Stimulated activated CD4-positive, alpha-beta T cell treated with anti-CD3 and anti-CD28 coated beads, Interleukin-1b, Interleukin-23, amount 100 ng/mL, for 24 hours (primary cell): ENCODE data around the gene DHX29.

Experiments used
- DNase-seq, 4 experiments: peaks; one replicate each; pipeline ENCODE4 v3.0.0-alpha.2; 2020; ENCODE audit warnings: low read depth in 4 of 4, low spot score in 1 of 4

DHX29 gene

GRCh38 chr5:55232271-55232984 is 75.1 kb downstream of the DHX29 start:
- no peak for DNase-seq

DNA sequence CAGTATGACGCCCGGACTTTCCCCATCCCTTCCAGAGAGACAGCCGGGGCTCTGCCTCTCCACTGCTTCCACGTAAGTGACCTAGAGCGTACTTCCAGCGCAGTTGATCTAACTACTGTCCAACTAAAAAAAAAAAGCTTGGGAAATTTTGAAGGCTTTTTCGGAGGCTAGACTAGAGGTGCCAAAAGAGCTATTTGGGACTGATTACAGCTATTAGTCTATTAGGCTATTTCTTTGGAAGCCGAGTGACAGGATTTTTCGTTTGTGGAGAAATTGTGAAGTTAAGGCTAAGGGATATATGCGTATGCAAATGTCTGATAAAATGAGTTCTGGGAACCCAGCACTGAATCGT is 75.6 kb downstream of the DHX29 start:
- DNase-seq: no peak

GRCh38 chr5:55231029-55231918 is 76.2 kb downstream of the DHX29 start:
- no peak for DNase-seq

DNA sequence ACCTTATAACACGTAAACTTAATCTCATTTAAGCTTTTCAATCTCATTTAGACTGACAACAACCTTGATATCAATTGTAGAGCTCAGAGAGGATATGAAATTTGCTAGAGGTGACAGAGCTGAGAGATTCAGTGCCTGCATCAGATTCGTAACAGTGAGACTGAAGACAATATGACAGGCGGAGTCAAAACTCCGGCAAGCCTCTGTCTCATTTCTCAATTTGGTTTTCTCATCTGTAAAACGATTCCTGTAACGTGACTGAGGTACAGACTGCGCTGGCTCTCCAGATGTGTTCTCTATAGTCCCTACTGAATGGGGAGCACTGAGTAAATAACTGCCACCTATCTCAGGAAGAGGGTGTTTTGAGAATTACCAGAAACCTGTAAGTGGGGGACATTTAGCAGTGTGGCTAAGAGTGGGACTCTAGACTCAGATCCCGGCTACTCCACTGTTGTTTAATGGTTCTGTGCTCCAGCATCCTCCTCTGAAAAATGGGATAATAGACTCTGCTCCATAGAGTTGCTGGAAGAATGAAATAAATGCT is 77.3 kb downstream of the DHX29 start:
- DNase-seq: no peak

DNA sequence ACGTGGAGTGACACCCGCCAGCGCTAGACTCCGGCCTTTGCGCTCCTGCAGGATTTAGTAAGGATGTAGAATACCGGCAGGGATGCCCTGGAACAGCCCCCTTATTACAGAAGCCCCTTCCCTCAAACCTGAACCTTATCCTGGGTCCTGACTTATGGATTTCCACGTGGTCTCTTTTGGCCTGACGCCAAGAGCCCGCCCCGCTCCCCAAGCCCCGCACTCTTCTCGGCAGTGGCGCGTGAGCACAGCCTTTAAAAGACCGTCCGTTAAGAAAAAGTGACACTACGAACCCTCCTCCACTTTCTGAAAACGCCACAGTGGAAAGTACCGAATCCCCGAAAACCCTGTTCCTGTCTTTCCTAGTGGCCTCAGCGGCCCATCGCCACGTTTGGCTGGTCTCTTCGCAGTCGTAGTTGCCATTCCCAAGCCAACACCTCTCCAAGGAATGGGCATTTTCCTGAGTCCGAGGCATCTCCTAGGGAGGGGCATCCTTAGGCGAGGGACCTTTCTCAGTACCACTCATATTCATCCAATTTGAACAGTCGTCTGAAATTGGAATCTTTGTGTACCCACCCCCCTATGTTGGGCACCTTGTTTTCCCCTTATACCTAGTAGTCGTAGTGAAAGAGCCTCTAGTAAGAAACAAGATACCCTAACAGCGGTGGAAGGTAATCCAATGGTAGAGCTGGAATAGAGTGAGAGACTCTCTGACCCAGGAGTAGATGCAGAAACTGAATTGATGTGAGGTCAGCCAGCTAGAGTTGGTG is 79.6 kb downstream of the DHX29 start:
- DNase-seq: no peak

DNA sequence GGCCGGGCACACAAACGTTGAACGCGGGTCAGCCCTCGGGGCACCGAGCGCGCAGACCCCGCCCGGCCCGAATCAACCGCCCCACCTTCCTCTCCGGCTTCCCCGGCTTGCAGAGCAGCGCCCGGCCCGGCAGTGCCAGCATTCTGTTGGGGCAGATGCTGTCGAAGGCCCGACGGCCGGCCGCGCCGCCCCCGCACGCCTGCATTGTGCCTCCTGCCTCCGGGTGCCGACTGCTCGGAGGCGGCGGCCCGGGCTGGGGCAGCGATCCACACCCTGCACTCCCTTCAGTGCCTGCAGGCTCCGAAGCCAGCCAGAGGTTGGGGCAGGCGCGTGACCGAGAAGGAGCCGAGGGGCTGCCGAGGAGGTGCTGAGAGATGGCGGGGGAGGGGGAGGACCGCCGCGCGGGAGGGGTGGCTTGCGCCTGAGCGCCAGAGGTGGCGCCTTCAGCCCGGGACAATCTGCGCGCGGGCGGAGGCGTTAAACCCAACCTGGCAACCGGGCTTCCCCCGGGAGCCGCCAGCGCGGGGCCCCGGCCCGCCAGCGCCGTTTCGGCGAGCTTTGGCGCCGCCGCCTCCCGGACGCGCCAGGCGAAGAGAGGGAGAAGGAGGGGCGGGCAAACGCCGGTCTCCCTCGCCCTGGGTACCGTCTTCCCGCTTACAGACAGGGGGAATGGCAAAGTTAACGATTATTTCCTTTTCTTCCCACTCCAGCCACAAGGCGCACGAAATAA is 80.4 kb downstream of the DHX29 start, which contains the start of gene MCIDAS:
TSS of gene MCIDAS (minus strand) at position 382 of the 730 bp plus-strand sequence. CDS start at position 205, 177 bp downstream.
- DNase-seq: peak in 2 of 4 experiments; percentile 56 to 64

DNA sequence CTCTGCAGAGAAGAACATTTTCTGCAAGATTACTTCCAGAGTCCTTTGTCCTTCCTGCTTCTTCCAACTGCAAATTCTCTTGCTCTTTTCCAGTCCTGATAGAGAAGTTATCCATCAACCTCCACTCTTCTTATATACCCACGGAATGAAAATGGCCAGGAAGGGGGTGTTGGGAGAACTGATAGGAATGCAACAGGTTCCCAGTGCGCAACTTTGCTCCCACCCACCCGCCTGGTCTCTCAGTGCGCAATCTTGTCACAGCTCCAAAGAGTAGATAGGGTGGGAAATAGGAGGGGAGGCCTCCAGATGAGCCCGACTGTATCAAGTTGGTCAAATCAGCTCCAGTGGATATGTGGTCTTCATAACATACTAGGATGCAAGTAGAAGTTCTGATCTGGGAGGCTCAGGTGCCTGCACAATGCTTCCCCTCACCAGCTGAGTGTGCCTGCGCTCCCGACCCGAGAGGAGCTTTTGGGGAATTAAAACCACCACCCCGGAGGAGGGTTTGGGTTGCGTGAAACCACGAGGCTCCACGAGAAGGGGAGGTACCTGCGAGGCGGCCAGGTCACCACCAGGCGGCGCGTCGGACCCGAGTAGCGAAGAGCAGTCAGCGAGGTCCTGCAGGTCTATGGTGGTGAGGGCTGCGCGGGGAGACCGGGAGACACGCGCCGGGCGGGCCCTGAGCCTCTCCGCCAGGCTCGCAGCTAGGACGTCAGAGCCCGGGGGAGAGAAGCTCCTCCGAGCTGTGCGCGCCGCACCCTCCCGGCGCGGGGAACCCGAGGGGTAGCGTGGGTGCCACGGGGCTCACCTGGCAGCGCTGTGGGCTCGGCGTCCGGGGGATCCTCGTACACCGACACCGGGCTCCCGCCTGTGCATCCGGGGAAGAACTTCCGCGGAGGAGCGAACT is 81.2 kb downstream of the DHX29 start:
- peak in 1 of 4 experiments; percentile 68 for DNase-seq

DNA sequence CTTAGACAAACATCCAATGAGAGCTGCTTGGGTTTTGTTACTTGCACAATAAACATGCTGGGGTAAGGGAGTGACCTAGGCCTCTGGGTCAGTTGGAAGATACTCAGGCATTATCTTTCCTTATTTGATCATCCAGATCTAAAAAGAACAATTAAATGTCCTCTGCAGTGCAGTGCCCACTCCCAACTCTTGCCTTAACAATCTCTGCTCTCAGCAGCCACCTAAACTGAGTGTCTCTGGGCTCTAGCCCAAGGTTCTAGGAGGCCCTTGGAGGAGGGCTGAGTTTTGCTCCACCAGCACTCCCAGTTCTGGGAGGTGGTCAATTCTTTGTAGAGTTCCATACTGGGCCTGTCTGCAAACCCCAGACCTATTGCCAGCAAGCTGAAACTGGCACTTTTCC is 82.1 kb downstream of the DHX29 start:
- no peak for DNase-seq

GRCh38 chr5:55223812-55224240 is 83.7 kb downstream of the DHX29 start:
- no peak for DNase-seq

DNA sequence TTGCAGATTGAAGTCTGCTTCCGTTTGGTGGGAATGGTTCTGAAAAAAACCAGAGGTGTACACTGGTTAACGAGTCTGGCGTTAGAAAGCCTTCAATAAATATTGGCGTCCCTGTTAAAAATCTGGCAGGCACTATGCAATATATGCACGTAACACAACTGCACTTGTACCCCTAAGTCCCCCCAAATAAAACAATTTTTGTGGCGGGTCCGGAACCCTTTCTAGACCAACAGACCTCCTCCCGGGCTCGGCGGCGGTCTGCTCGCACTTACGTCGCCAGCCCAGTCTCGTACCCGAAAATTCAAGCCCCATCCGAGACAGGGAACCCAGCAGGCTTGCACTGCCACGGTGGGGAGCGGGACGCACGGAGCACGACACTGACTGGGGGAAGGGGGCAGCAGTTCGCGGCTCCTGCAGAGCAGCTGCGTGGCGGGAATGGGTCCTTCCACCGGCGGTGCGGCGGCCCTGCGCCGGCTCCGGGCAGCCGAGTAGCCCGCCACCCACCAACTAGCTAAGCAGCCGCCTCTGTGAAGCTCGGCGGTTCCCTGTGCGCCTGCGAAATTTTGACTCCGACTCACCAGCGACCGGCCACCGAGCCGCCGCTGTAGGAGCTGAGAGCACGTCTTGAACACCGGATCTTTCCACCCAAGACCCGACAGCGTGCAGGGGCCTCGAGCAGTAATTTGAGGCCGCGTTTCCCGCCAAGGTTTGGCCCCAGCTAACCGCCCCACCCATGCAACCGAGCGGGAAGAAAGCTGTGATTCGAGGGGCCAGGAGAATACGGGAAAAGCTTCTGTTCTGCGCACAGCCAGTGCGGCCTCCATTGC is 84.3 kb downstream of the DHX29 start:
- DNase-seq: no peak

GRCh38 chr5:55222092-55222984 is 85.2 kb downstream of the DHX29 start:
- DNase-seq: no peak

- no peak for DNase-seq
These were observed 86.9 kb downstream of the DHX29 start for GRCh38 chr5:55220433-55221185.

- no peak for DNase-seq
These were observed 87.7 kb downstream of the DHX29 start for GRCh38 chr5:55219770-55220169.

GRCh38 chr5:55218967-55219366 is 88.5 kb downstream of the DHX29 start:
- DNase-seq: no peak

DNA sequence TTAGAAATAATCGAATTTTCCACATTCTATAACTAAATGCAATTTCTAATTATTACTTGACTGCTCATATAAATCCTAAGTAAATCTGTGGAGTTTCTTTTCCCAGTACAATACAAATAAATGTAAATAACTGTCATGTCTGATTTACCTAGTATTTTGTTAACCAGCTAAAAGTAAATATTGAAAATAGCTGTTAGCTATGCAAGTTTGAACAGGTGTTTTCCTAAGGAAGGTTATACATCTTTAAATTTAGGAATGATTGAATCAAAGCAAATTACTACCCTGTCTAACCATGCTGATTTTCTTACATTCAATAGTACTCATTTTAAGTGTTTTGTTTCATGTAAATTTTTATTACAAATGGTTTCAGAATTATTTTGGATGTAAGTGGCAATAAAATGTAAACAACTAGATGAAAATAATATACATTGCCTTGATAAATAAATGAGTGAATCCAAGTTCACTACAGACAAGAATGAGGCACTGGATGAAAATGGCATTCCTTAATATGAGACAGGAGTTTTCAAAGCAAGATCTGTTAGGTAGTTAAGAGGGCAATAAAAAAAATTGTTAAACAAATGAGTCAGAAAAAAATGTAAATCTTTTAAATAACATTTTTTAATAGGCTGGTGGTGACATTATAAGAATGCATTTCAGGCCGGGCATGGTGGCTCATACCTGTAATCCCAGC is 96.2 kb downstream of the DHX29 start:
- DNase-seq: no peak
